ENCODE results near the gene FBXW12. TPM values are rescaled to one million over a fixed set of nuclear protein-coding genes. Genes with fewer than 3 reads are reported as not detected.

FBXW12 gene
- total and polyA plus RNA-seq, 2 donors (not counting 3 experiments of a cell fraction or from before 2014, with no cell fraction given) = not detected

GRCh38 chr3:48343432-48343831 lies 28.6 kb upstream of the FBXW12 start:
- H3K27ac ChIP-seq (ENCODE audit: insufficient read depth, low read depth, low read length) = no peak overlapping the region

More at GRCh38 chr3:48343432-48343831, 28.6 kb upstream of the FBXW12 start:
- Histone ChIP-seq H3K9ac (replicated peaks; ENCODE audit: extremely low read depth, insufficient read depth, low read length) (no peak overlapping the region), H3K27me3 (ENCODE audit: control insufficient read depth in 2 of 2, insufficient read depth in 2 of 2, low read length in 2 of 2) (peaks cover 14 to 23% of the 10 kb centered on the region in 2 experiments), H4K20me1 (replicated peaks; ENCODE audit: control insufficient read depth, extremely low read depth, insufficient read depth, low read length) (no peaks in the 10 kb centered on the region), H3K9me3 (replicated peaks; ENCODE audit: control insufficient read depth, insufficient read depth, low read length) (no peaks in the 10 kb centered on the region), H3K4me2 (ENCODE audit: insufficient read depth, low read length) (no peak overlapping the region), H3K36me3 (ENCODE audit: control insufficient read depth in 2 of 2, extremely low read depth in 1 of 2, insufficient read depth in 2 of 2, low read length in 2 of 2) (no peaks in the 10 kb centered on the region), H3K79me2 (ENCODE audit: control insufficient read depth, insufficient read depth, low read length) (no peaks in the 10 kb centered on the region), H3K4me1 (ENCODE audit: control insufficient read depth, extremely low read depth, insufficient read depth, low read length) (no peaks in the 10 kb centered on the region), H2AFZ (ENCODE audit: low read depth, low read length) (no peak overlapping the region), H3K9me1 (replicated peaks; ENCODE audit: control insufficient read depth, extremely low read depth, insufficient read depth, low read length) (no peaks in the 10 kb centered on the region), H3K4me3 (replicated peaks in 1 of 3; ENCODE audit: insufficient read depth in 1 of 3, low read depth in 1 of 3, low read length in 3 of 3) (no peak overlapping the region)
- TF ChIP-seq FOS (IDR thresholded peaks at IDR 0.05; ENCODE audit: borderline replicate concordance, insufficient read depth, low read length) (no peak), CTCF (IDR thresholded peaks at IDR 0.05; ENCODE audit: extremely low read depth in 1 of 2, insufficient read depth in 1 of 2, low read depth in 1 of 2, low read length in 2 of 2) (no peak), MYC (IDR thresholded peaks at IDR 0.05; ENCODE audit: low read depth, low read length) (no peak), EZH2 (IDR thresholded peaks at IDR 0.05; ENCODE audit: borderline replicate concordance, low read depth, low read length, severe bottlenecking) (no peak), POLR2A (IDR thresholded peaks at IDR 0.05; ENCODE audit: low read depth, low read length) (no peak), MAX (IDR thresholded peaks at IDR 0.05; ENCODE audit: insufficient read depth, insufficient read length) (no peak), GATA2 (IDR thresholded peaks at IDR 0.05; ENCODE audit: insufficient read depth, insufficient read length, low read depth, low read length) (no peak), POLR2AphosphoS5 (IDR thresholded peaks at IDR 0.05; ENCODE audit: insufficient read depth, low read depth, low read length) (no peak), JUN (IDR thresholded peaks at IDR 0.05; ENCODE audit: borderline replicate concordance, insufficient read depth, insufficient read length, low read depth) (no peak)
- ChIA-PET CTCF (interaction anchor here (0.8 to 1.5 kb wide), 2 partner anchors 48 to 93 kb away, joined by 3 to 4 read pairs; no protein-coding TSS in a partner anchor), POLR2A (no interaction called here)
- DNase-seq (ENCODE audit: low read depth, low spot score) (no peak), FAIRE-seq (no peak)
- BruUV-seq (replicated peaks) = no TSS peak
- dilution Hi-C loops (cut with MboI; ENCODE audit: extremely low pct_ligation_motif_present, low sequenced_read_pairs) (no loop called here), intact Hi-C loops (cut with micrococcal nuclease) (no loop called here)
